ENCODE data around the gene DHX35. TPM values are rescaled to one million over a fixed set of nuclear protein-coding genes. Genes with fewer than 3 reads are reported as not detected.

The DHX35 gene
- total and polyA plus RNA-seq, 2 of the 4 experiments (the other 2 are of a cell fraction): 9.1 to 13.5 TPM

DNA sequence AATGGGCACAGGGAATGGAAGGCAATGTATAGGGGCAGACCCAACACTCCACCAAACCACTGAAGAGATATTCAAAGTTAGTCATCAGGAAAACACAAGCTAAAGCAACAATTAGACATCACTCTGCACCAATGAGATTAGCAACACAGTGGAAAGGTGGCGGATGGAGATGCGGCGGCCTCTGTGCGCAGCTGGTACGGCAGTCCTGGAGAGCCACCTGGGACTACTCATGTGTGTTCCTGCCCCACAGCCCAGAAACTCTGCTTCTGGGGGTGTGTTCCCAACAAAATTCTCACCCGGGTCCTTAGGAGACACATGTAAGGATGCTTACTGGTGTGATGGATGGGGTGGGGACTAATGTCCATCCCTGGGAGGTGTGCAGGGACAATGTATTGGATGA is 82.4 kb downstream of the DHX35 start:
- no peak overlapping the region for H2BK20ac ChIP-seq (ENCODE audit: low read depth, low read length)
- H3K9me1 ChIP-seq (ENCODE audit: insufficient read depth, low read length): peaks cover 11% of the 10 kb centered on the region
- H3K14ac ChIP-seq (replicated peaks; ENCODE audit: low read depth, low read length): no peak overlapping the region
- BruUV-seq (replicated peaks): no TSS peak
- no peak overlapping the region for H3K23ac ChIP-seq (ENCODE audit: low read depth, low read length)
- H3K4me3 ChIP-seq (ENCODE audit: insufficient read depth, low read depth, low read length): no peak overlapping the region
- H2AK9ac ChIP-seq (replicated peaks; ENCODE audit: low read depth, low read length, poor library complexity): no peak overlapping the region
- ChIA-PET POLR2A (ENCODE audit: unreplicated experiment) (no interaction called here), CTCF (interaction anchor here (0.7 kb wide), 2 partner anchors 79 to 185 kb away, joined by 3 to 6 read pairs; no protein-coding TSS in a partner anchor)
- TF ChIP-seq MAFK (IDR thresholded peaks at IDR 0.05; ENCODE audit: low read depth, low read length) (no peak), POLR2A (IDR thresholded peaks at IDR 0.05; ENCODE audit: low read depth, low read length) (no peak)
- no peaks in the 10 kb centered on the region for H3K9me3 ChIP-seq (ENCODE audit: control insufficient read depth, insufficient read depth, low read length)
- no peak overlapping the region for H4K91ac ChIP-seq (ENCODE audit: insufficient read depth, low read depth, low read length)
- no peak overlapping the region for H2BK120ac ChIP-seq (ENCODE audit: low read depth, low read length)
- no peaks in the 10 kb centered on the region for H4K20me1 ChIP-seq (ENCODE audit: insufficient read depth, low read length)
- H4K5ac ChIP-seq (ENCODE audit: low read depth, low read length): no peak overlapping the region
- in situ Hi-C loops (cut with MboI; ENCODE audit: low sequenced_read_pairs): loop anchor here (10.0 to 25.0 kb wide), 3 partner anchors 120 to 400 kb away; partner anchors contain the start of gene FAM83D
- no peak overlapping the region for H2AFZ ChIP-seq (replicated peaks; ENCODE audit: low read length, poor library complexity)
- H3K4me2 ChIP-seq (ENCODE audit: low read depth, low read length): no peak overlapping the region
- no peak overlapping the region for H3K18ac ChIP-seq (ENCODE audit: low read depth, low read length)
- no peak overlapping the region for H2BK15ac ChIP-seq (ENCODE audit: low read depth, low read length)
- no peak overlapping the region for H3K4ac ChIP-seq (ENCODE audit: low read depth, low read length)
- H3K4me1 ChIP-seq (ENCODE audit: control insufficient read depth, insufficient read depth, low read length): peaks cover 2% of the 10 kb centered on the region; the same call in 1 of the 2 replicates
- ATAC-seq (ENCODE audit: low read depth) (no peak), DNase-seq (no peak)
- 80% methylated on average over 1 of the region's 6 CpGs; no CpG with 5 or more reads in 1 of the 2 experiments for WGBS, 2 experiments (ENCODE audit: extremely low coverage in 2 of 2, insufficient read length in 1 of 2)
- H3K79me1 ChIP-seq (ENCODE audit: low read depth in 1 of 2, low read length in 2 of 2): no peaks in the 10 kb centered on the region; a peak in 1 of 4 replicates
- peaks cover 14% of the 10 kb centered on the region for H3K36me3 ChIP-seq (ENCODE audit: control insufficient read depth, insufficient read depth, low read length)
- no peak overlapping the region for H3K9ac ChIP-seq (ENCODE audit: low read depth, low read length)
- H3K27ac ChIP-seq (ENCODE audit: insufficient read depth, low read length): no peak overlapping the region
- no peak overlapping the region for H4K8ac ChIP-seq (ENCODE audit: low read depth in 2 of 2, low read length in 2 of 2)
- intact Hi-C loops (cut with micrococcal nuclease): no loop called here
- H3K56ac ChIP-seq (ENCODE audit: extremely low read depth, insufficient read depth, low read length): no peak overlapping the region
- H2AK5ac ChIP-seq (ENCODE audit: low read depth, low read length): no peak overlapping the region
- dilution Hi-C loops (cut with HindIII; ENCODE audit: low sequenced_read_pairs, unreplicated experiment): no loop called here
- H3K27me3 ChIP-seq (ENCODE audit: control insufficient read depth, insufficient read depth, low read length): no peaks in the 10 kb centered on the region
- no peak overlapping the region for H2BK5ac ChIP-seq (ENCODE audit: low read depth, low read length, poor library complexity, severe bottlenecking)

All from IMR-90 (cell line).